ENCODE results near the gene DNAH17. TPM values are rescaled to one million over a fixed set of nuclear protein-coding genes. Genes with fewer than 3 reads are reported as not detected.

Gene DNAH17
- total and polyA plus RNA-seq, 2 donors (not counting 1 experiment from before 2014, with no cell fraction given) = 0.01 to 0.12 TPM

DNA sequence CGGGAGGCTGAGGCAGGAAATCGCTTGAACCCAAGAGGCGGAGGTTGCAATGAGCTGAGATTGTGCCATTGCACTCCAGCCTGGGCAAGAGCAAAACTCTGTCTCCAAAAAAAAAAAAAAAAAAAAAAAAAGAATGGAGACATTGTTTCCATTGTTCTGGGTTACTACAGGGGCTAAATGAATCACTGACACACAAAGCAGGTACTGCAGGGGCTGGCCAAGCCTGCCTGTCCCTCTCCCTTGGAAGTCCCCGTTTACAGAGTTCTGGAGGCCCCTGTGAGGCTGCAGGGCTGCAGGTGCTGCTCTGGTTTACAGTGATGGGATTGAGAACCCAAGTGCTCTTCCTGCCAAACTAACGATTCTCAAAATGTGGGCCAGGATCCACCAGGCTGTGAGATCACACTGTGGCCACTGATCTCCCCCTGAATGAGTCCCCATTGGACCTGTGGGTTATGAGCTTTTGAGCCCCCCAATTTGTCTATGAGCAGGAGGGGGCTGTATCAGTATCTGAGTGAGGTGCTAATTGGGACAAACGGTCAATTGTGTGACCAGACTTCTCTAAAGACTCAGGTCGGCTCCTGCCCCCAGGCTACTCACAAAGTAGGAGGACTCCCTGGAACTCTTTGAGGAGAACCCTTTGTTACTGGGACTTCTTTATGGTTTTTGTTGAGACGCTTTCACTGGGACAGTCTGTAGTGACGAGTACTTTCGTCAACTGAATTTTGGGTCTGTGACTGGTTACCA lies 39.0 kb downstream of the DNAH17 start:
- Histone ChIP-seq H3K4me1 (ENCODE audit: control insufficient read depth in 2 of 2, insufficient read depth in 2 of 2, low read length in 2 of 2) (no peaks in the 10 kb centered on the region), H3K79me2 (ENCODE audit: control insufficient read depth, insufficient read depth, low read length) (no peaks in the 10 kb centered on the region), H3K9me3 (ENCODE audit: control extremely low read depth in 1 of 3, control insufficient read depth in 2 of 3, insufficient read depth in 1 of 3, low read length in 2 of 3) (no peaks in the 10 kb centered on the region), H3K4me2 (replicated peaks; ENCODE audit: low read depth, low read length, poor library complexity, severe bottlenecking) (no peak overlapping the region), H3K27ac (ENCODE audit: low read length in 2 of 2) (no peak overlapping the region), H4K20me1 (ENCODE audit: control insufficient read depth, insufficient read depth, low read length, poor library complexity, severe bottlenecking) (no peaks in the 10 kb centered on the region), H3K9ac (ENCODE audit: low read length) (no peak overlapping the region), H3K27me3 (replicated peaks in 1 of 4; ENCODE audit: control extremely low read depth in 1 of 4, control insufficient read depth in 3 of 4, insufficient read depth in 4 of 4, low read length in 3 of 4) (no peaks in the 10 kb centered on the region), H2AFZ (ENCODE audit: insufficient read depth, low read depth, low read length, poor library complexity, severe bottlenecking) (no peak overlapping the region), H3K36me3 (replicated peaks in 1 of 2; ENCODE audit: control extremely low read depth in 1 of 2, control insufficient read depth in 1 of 2, extremely low read depth in 1 of 2, insufficient read depth in 2 of 2, low read length in 1 of 2) (no peaks in the 10 kb centered on the region), H3K4me3 (ENCODE audit: control extremely low read depth in 1 of 5, extremely low read depth in 1 of 5, insufficient read depth in 1 of 5, low read depth in 2 of 5, low read length in 4 of 5) (no peak overlapping the region)
- ChIA-PET CTCF (no interaction called here), POLR2A (no interaction called here)
- H3K27me3 Mint-ChIP-seq = peaks cover 12% of the 10 kb centered on the region
- H3K9me3 Mint-ChIP-seq (ENCODE audit: insufficient read depth) = no peaks in the 10 kb centered on the region
- no peak for DNase-seq
- 85% methylated on average over 6 of the region's 10 CpGs for WGBS (ENCODE audit: insufficient coverage)
- intact Hi-C loops (cut with micrococcal nuclease) = no loop called here
- no peak for ATAC-seq (ENCODE audit: low read depth)
- no peak for TF ChIP-seq EZH2 (IDR thresholded peaks at IDR 0.05; ENCODE audit: borderline replicate concordance, insufficient read depth, low read depth, low read length, poor library complexity, severe bottlenecking)
- TF ChIP-seq, protein P1, sequence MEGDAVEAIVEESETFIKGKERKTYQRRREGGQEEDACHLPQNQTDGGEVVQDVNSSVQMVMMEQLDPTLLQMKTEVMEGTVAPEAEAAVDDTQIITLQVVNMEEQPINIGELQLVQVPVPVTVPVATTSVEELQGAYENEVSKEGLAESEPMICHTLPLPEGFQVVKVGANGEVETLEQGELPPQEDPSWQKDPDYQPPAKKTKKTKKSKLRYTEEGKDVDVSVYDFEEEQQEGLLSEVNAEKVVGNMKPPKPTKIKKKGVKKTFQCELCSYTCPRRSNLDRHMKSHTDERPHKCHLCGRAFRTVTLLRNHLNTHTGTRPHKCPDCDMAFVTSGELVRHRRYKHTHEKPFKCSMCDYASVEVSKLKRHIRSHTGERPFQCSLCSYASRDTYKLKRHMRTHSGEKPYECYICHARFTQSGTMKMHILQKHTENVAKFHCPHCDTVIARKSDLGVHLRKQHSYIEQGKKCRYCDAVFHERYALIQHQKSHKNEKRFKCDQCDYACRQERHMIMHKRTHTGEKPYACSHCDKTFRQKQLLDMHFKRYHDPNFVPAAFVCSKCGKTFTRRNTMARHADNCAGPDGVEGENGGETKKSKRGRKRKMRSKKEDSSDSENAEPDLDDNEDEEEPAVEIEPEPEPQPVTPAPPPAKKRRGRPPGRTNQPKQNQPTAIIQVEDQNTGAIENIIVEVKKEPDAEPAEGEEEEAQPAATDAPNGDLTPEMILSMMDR (IDR thresholded peaks at IDR 0.05) = no peak
- peaks cover 4% of the 10 kb centered on the region for H3K4me1 Mint-ChIP-seq
- no peak overlapping the region for H3K4me3 Mint-ChIP-seq
- H3K27ac Mint-ChIP-seq = no peak overlapping the region

DNA sequence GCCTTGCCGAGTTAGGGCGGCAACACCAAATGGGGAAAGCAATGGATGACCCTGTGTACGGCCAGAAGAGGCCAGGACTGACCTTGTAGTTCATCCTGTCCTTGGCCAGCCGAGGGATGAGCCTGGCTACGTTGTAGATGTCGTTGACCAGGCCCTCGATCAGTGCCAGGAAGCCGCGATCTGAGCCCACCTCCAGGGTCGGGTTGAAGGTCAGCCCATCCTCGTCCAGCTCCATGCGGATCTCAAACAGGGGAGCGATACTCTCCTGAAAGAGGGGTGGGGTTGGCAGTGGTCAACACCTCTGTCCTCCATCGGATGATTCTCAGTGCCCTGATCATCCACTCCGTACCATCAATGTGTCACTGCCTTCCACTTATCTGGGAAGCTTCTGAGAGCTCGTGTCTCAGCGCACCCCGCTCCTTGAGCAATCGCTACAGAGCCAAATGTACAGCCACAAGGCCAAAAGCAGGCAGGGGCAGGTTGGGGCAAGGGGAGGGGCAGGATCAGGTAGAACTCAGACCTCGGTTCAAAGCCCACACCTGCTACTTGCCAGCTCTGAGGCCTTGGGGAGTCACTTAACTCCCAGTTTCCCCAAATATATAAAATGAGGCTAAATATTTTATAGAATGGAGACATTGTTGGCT lies 39.9 kb downstream of the DNAH17 start:
- Mint-ChIP-seq H3K9me3 (ENCODE audit: insufficient read depth) (no peaks in the 10 kb centered on the region), H3K4me3 (no peak overlapping the region), H3K4me1 (peaks cover 4% of the 10 kb centered on the region), H3K27me3 (peaks cover 12% of the 10 kb centered on the region), H3K27ac (no peak overlapping the region)
- H3K4me3 ChIP-seq (ENCODE audit: control extremely low read depth in 1 of 5, extremely low read depth in 1 of 5, insufficient read depth in 1 of 5, low read depth in 2 of 5, low read length in 4 of 5) = no peak overlapping the region
- POLR2A ChIA-PET = interaction anchor here (0.7 kb wide), 1 partner anchor 220 kb away, joined by 3 read pairs; no protein-coding TSS in a partner anchor
- no peak overlapping the region for H3K9ac ChIP-seq (ENCODE audit: low read length)
- no peaks in the 10 kb centered on the region for H3K79me2 ChIP-seq (ENCODE audit: control insufficient read depth, insufficient read depth, low read length)
- H3K27ac ChIP-seq (ENCODE audit: low read length in 2 of 2) = no peak overlapping the region
- ATAC-seq (ENCODE audit: low read depth) = no peak
- H4K20me1 ChIP-seq (ENCODE audit: control insufficient read depth, insufficient read depth, low read length, poor library complexity, severe bottlenecking) = no peaks in the 10 kb centered on the region
- H3K4me2 ChIP-seq (replicated peaks; ENCODE audit: low read depth, low read length, poor library complexity, severe bottlenecking) = no peak overlapping the region
- CTCF ChIA-PET = interaction anchor here (1.3 kb wide), 1 partner anchor 9 kb away, joined by 4 read pairs; no protein-coding TSS in a partner anchor
- H3K27me3 ChIP-seq (replicated peaks in 1 of 4; ENCODE audit: control extremely low read depth in 1 of 4, control insufficient read depth in 3 of 4, insufficient read depth in 4 of 4, low read length in 3 of 4) = no peaks in the 10 kb centered on the region
- no peak overlapping the region for H2AFZ ChIP-seq (ENCODE audit: insufficient read depth, low read depth, low read length, poor library complexity, severe bottlenecking)
- intact Hi-C loops (cut with micrococcal nuclease) = no loop called here
- WGBS (ENCODE audit: insufficient coverage) = 96% methylated on average over 16 of the region's 20 CpGs
- no peak for DNase-seq
- H3K36me3 ChIP-seq (replicated peaks in 1 of 2; ENCODE audit: control extremely low read depth in 1 of 2, control insufficient read depth in 1 of 2, extremely low read depth in 1 of 2, insufficient read depth in 2 of 2, low read length in 1 of 2) = no peaks in the 10 kb centered on the region
- H3K4me1 ChIP-seq (ENCODE audit: control insufficient read depth in 2 of 2, insufficient read depth in 2 of 2, low read length in 2 of 2) = no peaks in the 10 kb centered on the region
- no peaks in the 10 kb centered on the region for H3K9me3 ChIP-seq (ENCODE audit: control extremely low read depth in 1 of 3, control insufficient read depth in 2 of 3, insufficient read depth in 1 of 3, low read length in 2 of 3)
- TF ChIP-seq, protein P1 (IDR thresholded peaks at IDR 0.05) = no peak
- no peak for TF ChIP-seq EZH2 (IDR thresholded peaks at IDR 0.05; ENCODE audit: borderline replicate concordance, insufficient read depth, low read depth, low read length, poor library complexity, severe bottlenecking)
